NCI-H524 (cell line): ENCODE results near the gene CDH4.
"Not testable (repeated sequence)": the region's sequence is repeated elsewhere in the genome, so short reads cannot be mapped to it uniquely, and the experiment has no call there.

Experiments used
- DNase-seq, 2 experiments: peaks; one replicate each; lab custom pipeline; 2025; lab: John Stamatoyannopoulos, UW

CDH4 gene

GRCh38 chr20:61847986-61848385 is 595.9 kb downstream of the CDH4 start:
- DNase-seq: no peak

GRCh38 chr20:61848851-61849250 is 596.8 kb downstream of the CDH4 start:
- no peak for DNase-seq

GRCh38 chr20:61849376-61849775 is 597.3 kb downstream of the CDH4 start:
- DNase-seq: no peak

DNA sequence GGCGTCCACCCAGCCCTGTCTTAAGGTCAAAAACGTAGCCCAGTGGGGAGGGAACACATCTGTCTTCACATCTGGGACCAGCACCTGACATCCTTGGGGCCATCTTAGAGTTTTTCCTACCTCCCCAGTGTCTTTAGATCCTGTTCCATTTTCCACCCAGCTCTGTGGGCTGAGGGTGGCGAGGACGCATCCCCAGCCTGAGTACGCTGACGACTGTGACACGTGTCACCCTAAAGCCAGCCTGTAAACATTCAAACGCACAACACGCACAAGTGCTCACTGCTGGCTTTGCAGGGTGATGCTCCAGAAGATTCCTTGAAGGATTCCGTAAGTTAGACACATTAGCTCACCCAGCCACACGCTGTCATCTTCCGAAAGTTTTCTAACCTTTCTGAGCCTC is 597.8 kb downstream of the CDH4 start:
- DNase-seq: no peak

DNA sequence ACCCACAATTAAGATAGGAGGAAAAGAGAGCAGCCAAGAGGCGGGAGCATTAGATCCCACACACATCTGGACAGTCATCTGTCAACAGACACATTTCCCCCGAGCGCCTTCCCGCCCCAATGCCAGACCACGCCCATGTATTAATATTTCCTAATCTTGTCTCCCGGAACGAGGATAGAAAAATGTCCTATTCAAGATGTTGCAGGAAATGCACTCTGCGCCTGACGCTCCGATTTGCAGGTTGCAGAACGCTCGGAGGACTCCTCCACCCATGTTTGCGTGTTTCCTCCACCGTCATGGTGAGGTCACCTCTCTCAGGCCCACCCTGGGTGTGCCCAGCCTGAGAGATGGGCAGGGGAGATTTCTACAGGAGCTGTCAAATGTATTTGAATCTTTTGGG is 598.4 kb downstream of the CDH4 start:
- DNase-seq: no peak

DNA sequence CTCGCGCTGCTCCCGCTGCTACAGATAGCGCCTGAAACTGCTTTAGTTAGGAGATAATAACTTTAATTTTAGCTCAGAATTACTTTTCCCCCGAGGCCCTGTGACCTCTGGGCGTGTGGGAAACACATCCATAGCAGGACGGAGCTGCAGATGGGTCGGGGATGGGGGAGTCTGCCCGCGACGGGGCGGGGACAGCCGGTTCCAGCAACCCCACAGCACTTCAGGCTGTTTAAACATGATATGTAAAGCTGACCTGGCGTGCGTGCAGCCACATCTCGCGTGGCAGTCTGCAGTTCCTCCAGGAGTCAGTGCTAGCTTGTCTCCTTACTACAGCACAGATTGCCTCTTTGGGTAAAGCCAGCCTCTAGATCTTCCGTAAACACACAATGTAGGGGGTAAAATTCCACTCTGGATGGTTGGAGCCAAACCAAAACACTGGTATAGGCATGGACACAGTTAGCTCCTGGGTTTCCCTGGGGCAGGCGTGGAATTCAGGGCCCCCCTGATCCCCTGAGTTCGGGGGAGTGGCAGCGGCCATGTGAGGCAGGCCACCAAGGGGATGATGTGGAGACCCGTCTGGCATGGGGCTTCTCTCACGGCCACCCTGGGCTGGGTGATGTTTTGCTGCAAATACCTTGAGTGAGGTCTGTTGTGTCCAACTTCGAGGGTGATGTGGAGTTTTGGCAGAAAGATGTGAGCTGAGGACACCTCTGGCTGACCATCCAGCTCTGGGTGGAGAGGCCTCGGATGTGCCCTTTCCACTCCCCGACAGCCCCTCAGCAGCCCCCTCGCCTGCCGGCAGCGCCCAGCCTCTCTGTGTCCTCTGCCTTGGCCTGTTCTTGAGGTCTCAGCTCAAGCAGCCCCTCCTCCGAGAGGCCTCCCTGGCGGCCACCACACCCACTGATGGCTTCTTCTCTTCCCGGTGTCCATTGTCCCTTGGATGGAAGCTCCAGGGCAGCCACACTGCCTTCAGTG is 599.2 kb downstream of the CDH4 start:
- no peak for DNase-seq

DNA sequence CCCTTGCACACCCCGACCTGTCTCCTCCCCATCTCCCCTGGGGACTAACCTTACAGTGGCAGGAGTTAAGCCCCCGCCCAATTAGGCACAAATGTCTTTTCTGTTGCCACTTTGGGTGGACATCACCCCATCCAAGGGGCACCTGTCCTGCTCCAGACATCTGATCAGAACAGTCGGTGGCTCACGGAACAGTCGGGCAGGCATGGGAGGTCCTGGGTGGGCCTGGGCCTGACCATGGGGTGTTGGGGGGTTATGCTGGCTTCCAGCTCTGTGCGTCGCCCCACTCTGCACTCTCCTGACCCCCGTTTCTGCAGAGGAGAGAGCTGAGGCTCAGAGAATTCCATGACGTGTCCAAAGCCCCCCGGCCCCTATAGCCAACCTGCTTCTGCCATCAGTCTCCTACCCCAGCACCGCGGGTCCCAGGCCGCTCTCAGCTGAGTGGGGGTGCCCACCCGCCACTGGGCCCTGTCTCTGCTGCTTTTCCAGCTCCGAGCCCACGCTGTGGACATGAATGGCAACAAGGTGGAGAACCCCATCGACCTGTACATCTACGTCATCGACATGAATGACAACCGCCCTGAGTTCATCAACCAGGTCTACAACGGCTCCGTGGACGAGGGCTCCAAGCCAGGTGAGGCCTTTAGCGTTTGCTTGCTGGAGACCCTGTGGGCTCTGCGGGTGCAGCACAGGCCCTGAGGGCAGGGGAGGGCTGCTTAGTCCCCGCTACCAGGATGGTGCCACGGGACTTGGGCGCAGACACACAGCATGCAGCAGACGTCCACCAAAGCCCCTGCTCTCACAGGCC is 600.4 kb downstream of the CDH4 start:
- no peak for DNase-seq

- no peak for DNase-seq
Observed at GRCh38 chr20:61853073-61854005, 601.3 kb downstream of the CDH4 start.

- DNase-seq: not testable (repeated sequence)
Observed at GRCh38 chr20:61854538-61854937, 602.5 kb downstream of the CDH4 start.

- DNase-seq: no peak
Observed at GRCh38 chr20:61855286-61855685, 603.2 kb downstream of the CDH4 start.

- no peak for DNase-seq
Observed at GRCh38 chr20:61856626-61857413, 604.8 kb downstream of the CDH4 start.

DNA sequence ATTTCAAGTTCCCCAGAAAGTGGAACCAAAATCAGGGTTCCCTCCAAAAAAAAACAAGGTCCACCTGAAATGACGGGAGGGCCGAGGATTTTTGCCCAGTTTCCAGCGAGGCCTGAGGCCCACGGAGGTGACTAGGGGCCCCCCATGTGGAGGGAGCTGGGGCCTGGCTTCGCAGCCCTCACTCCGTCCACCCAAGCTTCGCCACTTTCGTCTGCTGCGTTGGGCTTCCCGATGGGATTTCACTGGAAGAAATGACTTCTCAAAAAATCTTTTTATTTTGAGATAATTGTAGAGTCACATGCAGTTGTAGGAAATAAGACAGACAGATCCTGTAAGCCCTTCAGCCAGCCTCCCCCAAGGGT is 605.3 kb downstream of the CDH4 start:
- DNase-seq: no peak

DNA sequence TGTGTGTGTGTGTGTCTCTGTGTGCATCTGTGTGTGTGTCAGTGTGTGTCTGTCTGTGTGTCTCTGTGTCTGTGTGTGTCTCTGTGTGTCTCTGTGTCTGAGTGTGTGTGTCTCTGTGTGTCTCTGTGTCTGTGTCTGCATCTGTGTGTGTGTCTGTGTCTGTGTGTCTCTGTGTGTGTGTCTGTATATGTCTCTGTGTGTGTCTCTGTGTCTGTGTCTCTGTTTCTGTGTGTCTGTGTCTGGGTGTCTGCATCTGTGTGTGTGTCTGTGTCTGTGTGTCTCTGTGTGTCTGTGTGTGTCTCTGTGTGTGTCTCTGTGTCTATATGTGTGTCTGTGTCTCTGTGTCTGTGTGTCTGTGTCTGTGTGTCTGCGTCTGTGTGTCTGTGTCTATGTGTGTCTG is 605.8 kb downstream of the CDH4 start:
- no peak for DNase-seq

- no peak for DNase-seq
Observed at GRCh38 chr20:61859767-61860166, 607.7 kb downstream of the CDH4 start.

DNA sequence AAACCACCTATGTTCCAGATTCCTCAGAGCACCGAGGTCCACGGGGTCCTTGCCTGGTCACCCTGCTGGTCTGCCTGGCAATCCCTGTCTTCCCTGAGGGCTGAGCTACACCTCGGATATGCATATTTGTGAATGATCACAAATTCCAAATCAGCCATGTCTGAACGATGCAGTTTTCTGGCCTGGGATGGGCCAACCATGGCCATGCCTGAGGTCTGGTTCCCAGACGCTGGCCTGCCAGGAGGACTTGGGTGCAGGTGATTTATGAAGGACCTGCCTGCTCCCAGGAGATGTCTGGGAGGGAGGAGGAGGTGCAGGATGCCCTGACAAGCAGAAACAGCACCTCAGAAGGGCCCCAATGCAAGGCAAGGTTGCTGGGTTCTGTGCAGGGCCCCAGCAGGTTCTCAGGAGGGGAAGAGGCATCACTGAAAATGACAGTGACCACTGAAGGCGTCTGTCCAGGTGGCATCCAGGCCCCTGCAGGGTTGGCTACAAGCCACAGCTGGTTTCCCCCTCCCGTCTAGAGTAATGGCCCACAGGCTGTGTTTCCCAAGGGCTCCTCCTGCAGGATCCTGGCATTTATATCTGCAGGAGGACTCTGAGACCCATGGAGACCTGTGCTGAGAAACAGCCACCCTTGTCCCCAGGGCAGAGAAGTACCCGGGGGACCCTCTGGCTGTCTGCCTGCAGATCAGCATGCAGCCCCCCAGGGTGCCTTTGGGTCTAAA is 608.4 kb downstream of the CDH4 start:
- DNase-seq: no peak

GRCh38 chr20:61861054-61861841 is 609.2 kb downstream of the CDH4 start:
- no peak for DNase-seq

DNA sequence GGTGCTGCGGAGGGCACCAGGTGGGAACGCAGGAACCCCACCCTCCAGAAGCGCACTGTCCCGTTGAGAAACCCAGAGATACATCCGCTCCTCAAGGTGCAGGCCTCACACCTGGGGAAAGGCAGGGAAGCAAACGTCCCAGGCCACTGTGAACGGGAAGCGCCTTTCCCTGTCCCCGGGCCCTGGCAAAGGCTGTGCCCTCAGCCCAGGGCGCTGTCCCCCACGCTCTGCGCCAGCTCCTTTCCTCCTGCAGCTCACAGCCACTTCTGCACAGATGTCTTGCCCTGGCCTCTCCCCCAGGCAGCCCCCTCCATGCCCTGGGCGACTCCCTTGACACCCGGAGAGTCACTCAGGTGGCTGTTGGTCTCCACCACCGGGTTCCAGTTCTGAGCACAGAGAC is 609.8 kb downstream of the CDH4 start:
- DNase-seq: no peak

DNA sequence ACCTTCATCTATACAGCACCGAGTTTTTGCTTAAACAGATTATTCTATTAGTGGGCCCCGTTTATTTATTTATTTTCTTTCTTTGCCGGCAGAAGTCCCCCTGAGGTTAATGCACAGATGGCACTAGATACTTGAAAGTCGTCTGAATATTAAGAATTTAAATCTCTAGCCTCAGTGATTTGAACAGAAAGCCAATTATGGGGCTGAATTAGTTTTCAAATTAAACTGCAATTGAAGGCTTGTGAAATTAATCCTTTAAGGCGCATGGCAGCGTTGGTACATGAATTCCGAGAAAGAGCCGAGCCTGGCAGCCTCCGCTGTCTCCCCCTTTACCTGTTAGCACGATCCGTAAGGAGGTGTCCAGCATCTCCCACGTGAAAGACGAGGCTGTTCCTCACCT is 610.8 kb downstream of the CDH4 start:
- DNase-seq: no peak

- no peak for DNase-seq
Observed at GRCh38 chr20:61864481-61864880, 612.4 kb downstream of the CDH4 start.

DNA sequence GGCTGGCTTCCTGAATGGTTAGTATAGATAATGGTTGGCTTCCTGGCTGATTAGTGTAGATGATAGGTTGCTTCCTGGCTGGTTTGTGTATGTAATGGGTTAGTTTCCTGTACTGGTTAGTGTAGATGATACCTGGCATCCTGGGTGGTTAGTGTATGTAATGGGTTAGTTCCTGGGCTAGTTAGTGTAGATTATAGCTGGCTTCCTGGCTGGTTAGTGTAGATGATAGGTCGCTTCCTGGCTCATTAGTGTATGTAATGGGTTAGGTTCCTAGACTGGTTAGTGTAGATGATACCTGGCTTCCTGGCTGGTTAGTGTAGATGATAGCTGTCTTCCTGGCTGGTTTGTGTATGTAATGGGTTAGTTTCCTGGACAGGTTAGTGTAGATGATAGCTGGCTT is 613.3 kb downstream of the CDH4 start:
- no peak for DNase-seq
